Activated T-helper 1 cell treated with anti-CD3 and anti-CD28 coated beads, Interleukin-12 subunit alpha, Interleukin-12 subunit beta, Interleukin-2, Interleukin-4 antibody, amounts not matched to agents 30 ng/mL and 10 ng/mL and 1 ng/mL, durations not matched to agents 14 hours and 24 hours and 36 hours (primary cell): ENCODE measurements around the gene HES5. TPM values are rescaled to one million over a fixed set of nuclear protein-coding genes. Genes with fewer than 3 reads are reported as not detected.
A peak's percentile ranks its signal among the peaks of the same experiment; 100 is the strongest.

ENCODE experiments used
- DNase-seq: peaks from one replicate; pipeline ENCODE4 v3.0.0; 2021; ENCODE audit warnings: low spot score
- H3K27ac Mint-ChIP-seq: one replicate; pipeline ENCODE4 v1.8.0; 2021; ENCODE audit warnings: mild to moderate bottlenecking, mixed read lengths
- H3K27me3 Mint-ChIP-seq: one replicate; pipeline ENCODE4 v1.8.0; 2022; ENCODE audit warnings: mild to moderate bottlenecking, moderate library complexity, mixed read lengths; ENCODE audit not compliant: insufficient read depth
- H3K36me3 Mint-ChIP-seq: one replicate; pipeline ENCODE4 v1.8.0; 2021; ENCODE audit warnings: low read depth, mixed read lengths
- H3K4me1 Mint-ChIP-seq: one replicate; pipeline ENCODE4 v1.8.0; 2021; ENCODE audit warnings: low read depth, mixed read lengths
- H3K4me3 Mint-ChIP-seq: one replicate; pipeline ENCODE4 v1.8.0; 2021; ENCODE audit warnings: mild to moderate bottlenecking, moderate library complexity, mixed read lengths
- H3K9me3 Mint-ChIP-seq: one replicate; pipeline ENCODE4 v1.8.0; 2021; ENCODE audit warnings: mixed read lengths
- intact Hi-C: fragments of 100-400 bp; cut with micrococcal nuclease; formaldehyde crosslinking; loops from one replicate; pipeline ENCODE4 v1.15.1; 2024
- total RNA-seq: library from RNA; stranded (reverse); gene quantifications from 2 replicates; pipeline ENCODE4 v1.2.3, GENCODE V29; 2022

The HES5 gene
- total RNA-seq, 1 donor from 2014 or later = not detected

- no peak overlapping the region for H3K27ac Mint-ChIP-seq
- no peaks in the 10 kb centered on the region for H3K36me3 Mint-ChIP-seq
- peaks cover 5% of the 10 kb centered on the region for H3K4me1 Mint-ChIP-seq
- intact Hi-C loops = no loop called here
- no peak for DNase-seq
- H3K9me3 Mint-ChIP-seq = no peaks in the 10 kb centered on the region
- no peaks in the 10 kb centered on the region for H3K27me3 Mint-ChIP-seq
- H3K4me3 Mint-ChIP-seq = no peak overlapping the region
These were observed 28.8 kb downstream of the HES5 start for GRCh38 chr1:2501041-2501819.

GRCh38 chr1:2499986-2500596 is 30.0 kb downstream of the HES5 start:
- Mint-ChIP-seq H3K36me3 (no peaks in the 10 kb centered on the region), H3K4me3 (no peak overlapping the region), H3K9me3 (no peaks in the 10 kb centered on the region), H3K27ac (peak overlapping the region; percentile 42), H3K4me1 (peaks cover 5% of the 10 kb centered on the region), H3K27me3 (no peaks in the 10 kb centered on the region)
- DNase-seq = no peak
- intact Hi-C loops = no loop called here

GRCh38 chr1:2499260-2499659 is 30.8 kb downstream of the HES5 start:
- peak overlapping the region; percentile 23 for H3K27ac Mint-ChIP-seq
- no peaks in the 10 kb centered on the region for H3K27me3 Mint-ChIP-seq
- no peaks in the 10 kb centered on the region for H3K36me3 Mint-ChIP-seq

GRCh38 chr1:2498648-2499047 is 31.4 kb downstream of the HES5 start:
- intact Hi-C loops = no loop called here
- Mint-ChIP-seq H3K4me3 (no peak overlapping the region), H3K9me3 (no peaks in the 10 kb centered on the region), H3K27me3 (no peaks in the 10 kb centered on the region), H3K4me1 (peaks cover 5% of the 10 kb centered on the region), H3K27ac (no peak overlapping the region), H3K36me3 (no peaks in the 10 kb centered on the region)
- DNase-seq = no peak

More at GRCh38 chr1:2499260-2499659, 30.8 kb downstream of the HES5 start:
- Mint-ChIP-seq H3K9me3 (no peaks in the 10 kb centered on the region), H3K4me1 (peaks cover 5% of the 10 kb centered on the region), H3K4me3 (no peak overlapping the region)
- no peak for DNase-seq
- intact Hi-C loops = no loop called here

GRCh38 chr1:2497891-2498290 is 32.2 kb downstream of the HES5 start:
- H3K4me3 Mint-ChIP-seq = no peak overlapping the region
- no peak overlapping the region for H3K27ac Mint-ChIP-seq
- intact Hi-C loops = no loop called here
- H3K36me3 Mint-ChIP-seq = no peaks in the 10 kb centered on the region
- H3K27me3 Mint-ChIP-seq = no peaks in the 10 kb centered on the region
- no peaks in the 10 kb centered on the region for H3K9me3 Mint-ChIP-seq
- no peak for DNase-seq
- H3K4me1 Mint-ChIP-seq = peaks cover 5% of the 10 kb centered on the region

- intact Hi-C loops = no loop called here
- Mint-ChIP-seq H3K27me3 (no peaks in the 10 kb centered on the region), H3K4me3 (no peak overlapping the region), H3K27ac (no peak overlapping the region), H3K36me3 (no peaks in the 10 kb centered on the region), H3K4me1 (peaks cover 5% of the 10 kb centered on the region), H3K9me3 (no peaks in the 10 kb centered on the region)
- DNase-seq = no peak
These were observed 33.3 kb downstream of the HES5 start for GRCh38 chr1:2496746-2497145.

GRCh38 chr1:2496087-2496622 is 33.9 kb downstream of the HES5 start:
- no peak for DNase-seq

GRCh38 chr1:2495546-2495945 is 34.5 kb downstream of the HES5 start:
- Mint-ChIP-seq H3K27me3 (no peaks in the 10 kb centered on the region), H3K4me1 (peaks cover 5% of the 10 kb centered on the region), H3K4me3 (no peak overlapping the region), H3K36me3 (peaks cover 2% of the 10 kb centered on the region), H3K9me3 (no peaks in the 10 kb centered on the region), H3K27ac (no peak overlapping the region)
- DNase-seq = no peak
- intact Hi-C loops = no loop called here

More at GRCh38 chr1:2496087-2496622, 33.9 kb downstream of the HES5 start:
- Mint-ChIP-seq H3K4me1 (peaks cover 5% of the 10 kb centered on the region), H3K4me3 (no peak overlapping the region), H3K27ac (no peak overlapping the region), H3K9me3 (no peaks in the 10 kb centered on the region), H3K27me3 (no peaks in the 10 kb centered on the region), H3K36me3 (peaks cover under 1% of the 10 kb centered on the region)
- intact Hi-C loops = no loop called here

GRCh38 chr1:2495026-2495425 is 35.0 kb downstream of the HES5 start:
- H3K4me1 Mint-ChIP-seq = no peaks in the 10 kb centered on the region
- DNase-seq = no peak
- intact Hi-C loops = no loop called here
- no peaks in the 10 kb centered on the region for H3K27me3 Mint-ChIP-seq
- no peak overlapping the region for H3K4me3 Mint-ChIP-seq
- no peaks in the 10 kb centered on the region for H3K9me3 Mint-ChIP-seq
- peaks cover 2% of the 10 kb centered on the region for H3K36me3 Mint-ChIP-seq
- no peak overlapping the region for H3K27ac Mint-ChIP-seq

GRCh38 chr1:2494323-2494693 is 35.8 kb downstream of the HES5 start:
- H3K4me3 Mint-ChIP-seq = no peak overlapping the region
- H3K4me1 Mint-ChIP-seq = no peaks in the 10 kb centered on the region
- peaks cover 2% of the 10 kb centered on the region for H3K36me3 Mint-ChIP-seq
- intact Hi-C loops = no loop called here
- DNase-seq = no peak
- H3K27ac Mint-ChIP-seq = no peak overlapping the region
- no peaks in the 10 kb centered on the region for H3K9me3 Mint-ChIP-seq
- no peaks in the 10 kb centered on the region for H3K27me3 Mint-ChIP-seq

GRCh38 chr1:2493691-2494322 is 36.3 kb downstream of the HES5 start:
- Mint-ChIP-seq H3K4me1 (no peaks in the 10 kb centered on the region), H3K27me3 (no peaks in the 10 kb centered on the region), H3K27ac (no peak overlapping the region), H3K36me3 (peaks cover 2% of the 10 kb centered on the region), H3K9me3 (peaks cover 3% of the 10 kb centered on the region), H3K4me3 (no peak overlapping the region)
- intact Hi-C loops = no loop called here
- no peak for DNase-seq

GRCh38 chr1:2493218-2493617 is 36.8 kb downstream of the HES5 start:
- peaks cover 2% of the 10 kb centered on the region for H3K36me3 Mint-ChIP-seq
- no peaks in the 10 kb centered on the region for H3K27me3 Mint-ChIP-seq
- peaks cover 7% of the 10 kb centered on the region for H3K9me3 Mint-ChIP-seq
- H3K4me1 Mint-ChIP-seq = no peaks in the 10 kb centered on the region
- intact Hi-C loops = no loop called here
- DNase-seq = no peak
- no peak overlapping the region for H3K4me3 Mint-ChIP-seq
- H3K27ac Mint-ChIP-seq = no peak overlapping the region

- no peaks in the 10 kb centered on the region for H3K4me1 Mint-ChIP-seq
- peaks cover 7% of the 10 kb centered on the region for H3K36me3 Mint-ChIP-seq
- intact Hi-C loops = no loop called here
- peaks cover 14% of the 10 kb centered on the region for H3K9me3 Mint-ChIP-seq
- no peak overlapping the region for H3K27ac Mint-ChIP-seq
- H3K4me3 Mint-ChIP-seq = no peak overlapping the region
- no peak for DNase-seq
- no peaks in the 10 kb centered on the region for H3K27me3 Mint-ChIP-seq
These were observed 38.0 kb downstream of the HES5 start for GRCh38 chr1:2492091-2492490.
